Aorta (tissue), 5 donors: ENCODE results near the gene ZNF319. TPM values are rescaled to one million over a fixed set of nuclear protein-coding genes. Genes with fewer than 3 reads are reported as not detected.
A peak's percentile ranks its signal among the peaks of the same experiment; 100 is the strongest.
"Not testable (repeated sequence)": the region's sequence is repeated elsewhere in the genome, so short reads cannot be mapped to it uniquely, and the experiment has no call there.

Experiments used
- ATAC-seq: fragments of 200-7000 bp; cut with Tn5 transposase; one replicate; pipeline ENCODE4 v1.9.1; 2022; ENCODE audit warnings: moderate library complexity; ENCODE audit not compliant: low FRiP score
- DNase-seq, 2 donors: peaks; one replicate each; pipeline ENCODE4 v3.0.0-alpha.2; 2020
- H3K27ac ChIP-seq, 2 donors: one replicate each; pipeline ENCODE4 v1.5.1; 2013; ENCODE audit warnings: low read length in 2 of 2, mild to moderate bottlenecking in 2 of 2, moderate library complexity in 2 of 2, control low read depth in 1 of 2, inconsistent platforms in 1 of 2, low read depth in 1 of 2
- H3K27me3 ChIP-seq, 2 donors: one replicate each; pipeline ENCODE4 v1.6.1; 2013; ENCODE audit warnings: control low read depth in 1 of 2, low read length in 1 of 2, mild to moderate bottlenecking in 1 of 2, moderate library complexity in 1 of 2; ENCODE audit not compliant: insufficient read depth in 2 of 2, control insufficient read depth in 1 of 2
- H3K36me3 ChIP-seq, 2 donors: one replicate each; pipeline ENCODE4 v1.6.1; 2013; ENCODE audit warnings: control low read depth in 1 of 2, low read length in 1 of 2, mild to moderate bottlenecking in 1 of 2; ENCODE audit not compliant: insufficient read depth in 2 of 2, control insufficient read depth in 1 of 2
- H3K4me1 ChIP-seq, 2 donors: one replicate each; pipeline ENCODE4 v1.6.1; 2013; ENCODE audit warnings: low read length in 2 of 2, control low read depth in 1 of 2, mild to moderate bottlenecking in 1 of 2, moderate library complexity in 1 of 2; ENCODE audit not compliant: insufficient read depth in 2 of 2, control insufficient read depth in 1 of 2
- H3K4me3 ChIP-seq, 2 donors: one replicate each; pipeline ENCODE4 v1.5.1; 2013; ENCODE audit warnings: low read length in 2 of 2, control low read depth in 1 of 2, mild to moderate bottlenecking in 1 of 2
- H3K9me3 ChIP-seq: one replicate; pipeline ENCODE4 v1.6.1; 2013; ENCODE audit warnings: mild to moderate bottlenecking, low read length; ENCODE audit not compliant: control insufficient read depth
- WGBS, 2 donors: extraction: QIAGEN DNeasy Blood & Tissue Kit; methylation state at CpG; one replicate each; pipeline ENCODE4 v1.1.7; 2013; 5-methylcytosine and 5-hydroxymethylcytosine counted together
- intact Hi-C, 2 donors: fragments of 100-400 bp; cut with DNase I; formaldehyde crosslinking; loops; one replicate each; pipeline versions ENCODE4 v1.14.2 to v1.15.0; 2022
- polyA plus RNA-seq, 2 donors: library from polyadenylated mRNA; stranded (reverse); fragments of 200-250 nt; gene quantifications; one replicate each; pipeline ENCODE4 v1.2.3, GENCODE V29; 2013
- total RNA-seq, 2 donors: library from RNA; stranded (reverse); fragmentation: NEBNext Ultra II Directional; extraction: Animal tissue kit (Norgen Biotek cat#: 25700); gene quantifications; one replicate each; pipeline ENCODE4 v1.2.1, GENCODE V29; 2021
- donor health status: healthy with polysubstance abuse.
- donor health status: Bipolar disorder and iron deficiency.
- donor health status: DM: no; HTN: no; CAD: no.
- donor health status: DM: no; HTN: no; CAD: no.
- donor health status: DM: yes; HTN: yes; CAD: no.

ZNF319 gene
- total and polyA plus RNA-seq, 4 donors: 1.6 to 10.6 (median 5.6) TPM

GRCh38 chr16:57979006-57979585, 21.4 kb downstream of the ZNF319 start:
- no peaks in the 10 kb centered on the region for H3K27me3 ChIP-seq
- no peaks in the 10 kb centered on the region for H3K4me1 ChIP-seq
- intact Hi-C loops: no loop called here
- H3K27ac ChIP-seq: no peak overlapping the region
- peak; percentile 18 to 72 for DNase-seq
- no peaks in the 10 kb centered on the region for H3K36me3 ChIP-seq
- no peak for ATAC-seq
- WGBS, 2 donors: 90 to 92% methylated on average over 11 of the region's 11 CpGs
- no peak overlapping the region for H3K4me3 ChIP-seq
- no peaks in the 10 kb centered on the region for H3K9me3 ChIP-seq

DNA sequence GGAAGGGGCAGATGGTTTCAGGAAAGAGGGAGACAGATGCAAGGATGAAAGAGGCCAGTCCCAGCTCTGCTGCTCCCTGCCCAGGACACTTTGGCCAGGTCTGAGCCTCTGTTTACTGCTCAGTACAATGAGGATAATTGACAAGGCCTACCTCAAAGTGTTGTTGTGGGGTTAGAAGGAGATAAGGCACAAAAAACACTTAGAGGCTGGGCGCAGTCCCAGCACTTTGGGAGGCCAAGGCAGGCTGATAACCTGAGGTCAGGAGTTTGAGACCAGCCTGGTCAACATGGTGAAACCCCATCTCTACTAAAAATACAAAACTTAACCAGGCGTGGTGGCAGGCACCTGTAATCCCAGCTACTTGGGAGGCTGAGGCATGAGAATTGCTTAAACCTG, 22.4 kb downstream of the ZNF319 start:
- 98 to 100% methylated on average over 2 of the region's 2 CpGs for WGBS, 2 donors

DNA sequence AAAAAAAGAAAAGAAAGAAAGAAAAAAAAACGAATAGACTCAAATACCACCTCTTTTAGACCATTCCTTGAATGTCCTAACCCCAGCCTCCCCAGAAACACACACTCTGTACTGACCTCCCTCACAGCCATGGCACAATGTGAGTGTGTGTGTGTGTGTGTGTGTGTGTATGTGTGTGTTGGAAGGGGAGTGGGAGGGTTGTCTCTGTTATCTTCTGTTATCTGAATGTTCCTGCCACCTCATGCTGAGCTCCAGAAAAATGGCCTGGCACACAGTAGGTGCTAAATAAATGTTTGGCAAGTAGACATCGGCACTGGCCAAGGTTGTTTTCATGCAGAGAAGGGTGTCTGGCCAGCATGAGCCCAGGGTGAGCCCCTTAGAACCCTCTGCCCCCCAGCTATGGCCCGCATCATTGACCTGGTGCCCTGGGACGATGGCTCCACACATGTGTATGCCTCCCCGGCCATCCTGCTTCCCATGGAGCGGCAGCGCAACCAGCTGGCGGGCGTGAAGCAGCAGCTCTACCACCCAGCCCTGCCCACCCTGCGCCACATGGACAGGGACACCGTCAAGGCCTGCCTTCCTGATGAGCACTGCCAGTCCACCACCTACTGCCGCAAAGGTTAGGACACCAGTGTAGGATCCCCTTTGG, 22.9 kb downstream of the ZNF319 start:
- peak in 1 of 2 donors; percentile 29 for DNase-seq
- Histone ChIP-seq H3K4me3 (no peak overlapping the region), H3K27me3 (no peaks in the 10 kb centered on the region), H3K36me3 (no peaks in the 10 kb centered on the region), H3K9me3 (no peaks in the 10 kb centered on the region), H3K4me1 (no peaks in the 10 kb centered on the region), H3K27ac (no peak overlapping the region)
- 89% methylated on average over 12 of the region's 12 CpGs for WGBS, 2 donors
- ATAC-seq: no peak
- intact Hi-C loops: no loop called here

More for the DNA sequence above, 22.4 kb downstream of the ZNF319 start:
- H3K9me3 ChIP-seq, ATAC-seq, H3K27ac ChIP-seq, H3K4me3 ChIP-seq, H3K27me3 ChIP-seq, DNase-seq, H3K4me1 ChIP-seq, intact Hi-C loops, H3K36me3 ChIP-seq: not testable (repeated sequence)

- H3K27ac ChIP-seq: no peak overlapping the region
Observed at GRCh38 chr16:57976331-57976796, 24.1 kb downstream of the ZNF319 start.

DNA sequence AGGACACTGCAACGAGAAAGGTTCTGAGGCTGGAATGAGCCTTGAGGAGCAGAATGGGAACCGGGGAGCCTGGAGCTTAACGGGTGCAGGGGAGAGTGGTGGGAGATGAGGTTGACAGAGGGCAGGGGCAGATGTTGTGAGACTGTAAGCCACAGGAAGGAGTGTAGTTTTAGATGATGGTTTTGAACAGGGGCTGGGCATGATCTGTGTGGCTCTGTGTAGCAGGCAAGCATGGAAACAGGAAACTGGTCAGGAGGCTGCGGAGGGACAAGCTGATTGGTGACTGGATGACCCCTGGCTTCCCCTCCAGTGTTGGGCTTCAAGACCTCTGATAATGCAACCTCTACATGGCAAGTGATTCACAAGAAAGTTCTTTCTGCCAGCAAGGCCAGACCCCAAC, 28.2 kb downstream of the ZNF319 start:
- DNase-seq (no peak), ATAC-seq (no peak)
- H3K36me3 ChIP-seq: no peaks in the 10 kb centered on the region
- intact Hi-C loops: no loop called here
- 75 to 95% methylated on average over 4 of the region's 4 CpGs for whole genome bisulfite sequencing, 2 donors
- H3K4me3 ChIP-seq: no peak overlapping the region
- H3K4me1 ChIP-seq: no peaks in the 10 kb centered on the region
- no peaks in the 10 kb centered on the region for H3K27me3 ChIP-seq
- no peak overlapping the region for H3K27ac ChIP-seq
- H3K9me3 ChIP-seq: no peaks in the 10 kb centered on the region

More at GRCh38 chr16:57976331-57976796, 24.1 kb downstream of the ZNF319 start:
- Histone ChIP-seq H3K9me3 (no peaks in the 10 kb centered on the region), H3K4me1 (no peaks in the 10 kb centered on the region), H3K36me3 (no peaks in the 10 kb centered on the region), H3K4me3 (no peak overlapping the region), H3K27me3 (no peaks in the 10 kb centered on the region)
- DNase-seq (peak in 1 of 2 donors; percentile 37), ATAC-seq (no peak)
- intact Hi-C loops: no loop called here
- 35 to 37% methylated on average over 2 of the region's 2 CpGs for WGBS, 2 donors

GRCh38 chr16:57971848-57972247, 28.6 kb downstream of the ZNF319 start:
- no peaks in the 10 kb centered on the region for H3K4me1 ChIP-seq
- DNase-seq (no peak), ATAC-seq (no peak)
- no peaks in the 10 kb centered on the region for H3K27me3 ChIP-seq
- H3K9me3 ChIP-seq: no peaks in the 10 kb centered on the region
- H3K4me3 ChIP-seq: no peak overlapping the region
- H3K27ac ChIP-seq: no peak overlapping the region
- no peaks in the 10 kb centered on the region for H3K36me3 ChIP-seq
- intact Hi-C loops: no loop called here
- 87 to 92% methylated on average over 1 of the region's 1 CpG for WGBS, 2 donors

GRCh38 chr16:57970970-57971369, 29.5 kb downstream of the ZNF319 start, which contains the start of gene CNGB1:
TSS of gene CNGB1 (minus strand) at chr16:57971128. CDS start at chr16:57967286, 3,842 bp downstream.
- Histone ChIP-seq H3K27ac (no peak within 1 kb of the TSS), H3K36me3 (no peaks in the 10 kb centered on the region), H3K4me1 (no peaks in the 10 kb centered on the region), H3K9me3 (no peaks in the 10 kb centered on the region), H3K4me3 (no peak within 1 kb of the TSS), H3K27me3 (no peaks in the 10 kb centered on the region)
- DNase-seq (no peak), ATAC-seq (no peak)
- intact Hi-C loops: no loop called here
- 82 to 84% methylated on average over 6 of the region's 6 CpGs for WGBS, 2 donors

- DNase-seq: no peak
- intact Hi-C loops: no loop called here
- Histone ChIP-seq H3K9me3 (no peaks in the 10 kb centered on the region), H3K27ac (no peak overlapping the region), H3K36me3 (no peaks in the 10 kb centered on the region), H3K4me3 (no peak overlapping the region), H3K27me3 (no peaks in the 10 kb centered on the region), H3K4me1 (no peaks in the 10 kb centered on the region)
- WGBS, 2 donors: 74 to 76% methylated on average over 13 of the region's 13 CpGs
- no peak for ATAC-seq
Observed at GRCh38 chr16:57970319-57970718, 30.2 kb downstream of the ZNF319 start.
